GM12878 (cell line): ENCODE data around the gene UBL4B.

Experiments
- CTCF ChIP-seq, 3 experiments: IDR thresholded peaks in 2 of 3; conservative IDR thresholded peaks in 1 of 3; 2 replicates each; pipeline ENCODE4 v1.5.1; 2011; ENCODE audit warnings: low read depth in 3 of 3, low read length in 3 of 3, mild to moderate bottlenecking in 3 of 3, control low read depth in 2 of 3, moderate library complexity in 2 of 3, inconsistent platforms in 1 of 3, mixed read lengths in 1 of 3; ENCODE audit not compliant: control insufficient read depth in 2 of 3, insufficient read depth in 1 of 3; ENCODE audit errors: extremely low read depth in 1 of 3
- MXI1 ChIP-seq: fragments of 150-350 bp; IDR thresholded peaks from 2 replicates; pipeline ENCODE4 v1.6.1; 2011; ENCODE audit warnings: low read depth, mild to moderate bottlenecking, inconsistent platforms, low read length, improper control_type of control experiment
- YY1 ChIP-seq: IDR thresholded peaks from 2 replicates; pipeline ENCODE4 v1.6.1; 2011; ENCODE audit warnings: low read depth, mild to moderate bottlenecking, low read length

- TF ChIP-seq YY1 (no peak), CTCF (IDR thresholded peaks at IDR 0.05 in 2 of 3, conservative IDR thresholded peaks at IDR 0.05 in 1 of 3; ENCODE audit: control insufficient read depth in 2 of 3, extremely low read depth in 1 of 3, insufficient read depth in 1 of 3, low read depth in 3 of 3, low read length in 3 of 3) (no peak), MXI1 (no peak)
Observed at GRCh38 chr1:110125810-110126209, 13.6 kb downstream of the UBL4B start.
